Psoas muscle (tissue), 8 donors: ENCODE results near the gene SFMBT1. TPM values are rescaled to one million over a fixed set of nuclear protein-coding genes. Genes with fewer than 3 reads are reported as not detected.

Source experiments
- ATAC-seq, 4 donors: fragments of 200-7000 bp; cut with Tn5 transposase; one replicate each; pipeline ENCODE4 v1.9.1; 2020; ENCODE audit warnings: moderate library complexity in 3 of 4, mild to moderate bottlenecking in 2 of 4
- DNase-seq, 2 donors: peaks; one replicate each; pipeline ENCODE4 v3.0.0-alpha.2; 2020
- H3K27ac ChIP-seq: fragments of 200-600 bp; one replicate; pipeline ENCODE4 v1.8.0; 2022
- H3K27me3 ChIP-seq, 3 donors: fragments of 200-600 bp in 1 of 3; one replicate each; pipeline versions ENCODE4 v1.6.1 to v1.8.0; 2013 to 2022; ENCODE audit warnings: low read length in 2 of 3, mild to moderate bottlenecking in 2 of 3, moderate library complexity in 1 of 3; ENCODE audit not compliant: insufficient read depth in 3 of 3
- H3K36me3 ChIP-seq, 2 donors: fragments of 200-600 bp in 1 of 2; one replicate each; pipeline versions ENCODE4 v1.6.1 to v1.8.0; 2013 to 2022; ENCODE audit warnings: low read depth in 1 of 2, mild to moderate bottlenecking in 1 of 2, moderate library complexity in 1 of 2; ENCODE audit not compliant: insufficient read depth in 1 of 2
- H3K4me1 ChIP-seq: fragments of 200-600 bp; one replicate; pipeline ENCODE4 v1.8.0; 2022
- H3K4me3 ChIP-seq: fragments of 200-600 bp; one replicate; pipeline ENCODE4 v1.8.0; 2022; ENCODE audit warnings: mild to moderate bottlenecking
- H3K9me3 ChIP-seq: fragments of 200-600 bp; one replicate; pipeline ENCODE4 v1.8.0; 2022
- WGBS, 3 donors: extraction: QIAGEN DNeasy Blood & Tissue Kit; methylation state at CpG; one replicate each; pipeline versions ENCODE4 v1.1.6 to v1.1.7; 2013; 5-methylcytosine and 5-hydroxymethylcytosine counted together
- intact Hi-C, 2 donors: fragments of 100-400 bp; cut with DNase I; formaldehyde crosslinking; loops; one replicate each; pipeline versions ENCODE4 v1.11.0 to v1.14.2; 2022
- polyA plus RNA-seq, 3 donors: library from polyadenylated mRNA; stranded (reverse); fragments of 200-250 nt; gene quantifications; one replicate each; pipeline ENCODE4 v1.2.3, GENCODE V29; 2013
- total RNA-seq, 4 donors: library from RNA; stranded (reverse); fragmentation: NEBNext Ultra II Directional in 2 of 4; extraction: Animal tissue kit (Norgen Biotek cat#: 25700) in 2 of 4; gene quantifications; one replicate each; pipeline versions ENCODE4 v1.2.1 to v1.2.4, GENCODE V29; 2021 to 2023
- TF ChIP-seq, protein P1 (sequence below): fragments of 200-600 bp; IDR thresholded peaks from one replicate; pipeline ENCODE4 v1.8.0; 2022; ENCODE audit warnings: antibody characterized with exemption
- donor health status: healthy with polysubstance abuse.
- donor health status: DM: no; HTN: no; CAD: no; lungs with moderate emphysema.
- donor health status: Bipolar disorder and iron deficiency.
- donor health status: healthy.
- donor health status: DM: yes; HTN: yes; CAD: no.
- donor health status: DM: no; HTN: no; CAD: no.
- donor health status: DM: no; HTN: no; CAD: no.
- donor health status: DM: yes; HTN: yes; CAD: no.

Gene SFMBT1
- total and polyA plus RNA-seq, 7 donors, result 6.7 to 25.0 (median 16.3) TPM

- TF ChIP-seq, protein P1, sequence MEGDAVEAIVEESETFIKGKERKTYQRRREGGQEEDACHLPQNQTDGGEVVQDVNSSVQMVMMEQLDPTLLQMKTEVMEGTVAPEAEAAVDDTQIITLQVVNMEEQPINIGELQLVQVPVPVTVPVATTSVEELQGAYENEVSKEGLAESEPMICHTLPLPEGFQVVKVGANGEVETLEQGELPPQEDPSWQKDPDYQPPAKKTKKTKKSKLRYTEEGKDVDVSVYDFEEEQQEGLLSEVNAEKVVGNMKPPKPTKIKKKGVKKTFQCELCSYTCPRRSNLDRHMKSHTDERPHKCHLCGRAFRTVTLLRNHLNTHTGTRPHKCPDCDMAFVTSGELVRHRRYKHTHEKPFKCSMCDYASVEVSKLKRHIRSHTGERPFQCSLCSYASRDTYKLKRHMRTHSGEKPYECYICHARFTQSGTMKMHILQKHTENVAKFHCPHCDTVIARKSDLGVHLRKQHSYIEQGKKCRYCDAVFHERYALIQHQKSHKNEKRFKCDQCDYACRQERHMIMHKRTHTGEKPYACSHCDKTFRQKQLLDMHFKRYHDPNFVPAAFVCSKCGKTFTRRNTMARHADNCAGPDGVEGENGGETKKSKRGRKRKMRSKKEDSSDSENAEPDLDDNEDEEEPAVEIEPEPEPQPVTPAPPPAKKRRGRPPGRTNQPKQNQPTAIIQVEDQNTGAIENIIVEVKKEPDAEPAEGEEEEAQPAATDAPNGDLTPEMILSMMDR, result no peak
- H3K4me1 ChIP-seq, result peaks cover 21% of the 10 kb centered on the region
- intact Hi-C loops, result no loop called here
- WGBS, 3 donors, result 75 to 86% (median 84%) methylated on average over 4 of the region's 4 CpGs
- peak in 2 of 4 donors; percentile 42 to 55 for ATAC-seq
- peak overlapping the region; percentile 48 for H3K27ac ChIP-seq
- no peak overlapping the region for H3K4me3 ChIP-seq
- no peaks in the 10 kb centered on the region for H3K27me3 ChIP-seq
- DNase-seq, result no peak
- no peaks in the 10 kb centered on the region for H3K36me3 ChIP-seq
- no peaks in the 10 kb centered on the region for H3K9me3 ChIP-seq
These were observed 22.6 kb downstream of the SFMBT1 start for GRCh38 chr3:53023072-53023823.

DNA sequence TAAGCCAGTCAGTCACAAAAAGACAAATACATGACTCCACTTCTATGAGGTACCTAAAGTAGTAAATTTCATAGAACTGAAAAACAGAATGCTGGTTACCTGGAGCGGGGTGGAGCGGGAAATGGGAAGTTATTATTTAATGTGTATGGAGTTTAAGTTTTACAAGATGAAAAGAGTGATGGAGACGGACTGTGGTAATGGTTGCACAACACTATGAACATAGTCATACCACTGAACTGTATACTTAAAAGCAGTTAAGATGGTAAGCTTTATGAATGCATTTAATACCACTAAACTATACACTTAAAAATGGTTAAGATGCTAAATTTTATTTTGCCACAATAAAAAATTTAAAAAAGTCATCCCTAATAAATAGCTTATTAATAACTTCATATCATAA, 23.2 kb downstream of the SFMBT1 start:
- intact Hi-C loops, result no loop called here
- WGBS, 3 donors, result 95 to 97% (median 96%) methylated on average over 3 of the region's 3 CpGs
- DNase-seq, result no peak
- no peaks in the 10 kb centered on the region for H3K27me3 ChIP-seq
- peaks cover 18% of the 10 kb centered on the region for H3K4me1 ChIP-seq
- ATAC-seq, result no peak
- H3K4me3 ChIP-seq, result no peak overlapping the region
- H3K27ac ChIP-seq, result peak overlapping the region; percentile 48
- H3K36me3 ChIP-seq, result no peaks in the 10 kb centered on the region
- no peaks in the 10 kb centered on the region for H3K9me3 ChIP-seq
- TF ChIP-seq, protein P1, result no peak

GRCh38 chr3:53016236-53016635, 29.6 kb downstream of the SFMBT1 start:
- Histone ChIP-seq H3K4me3 (no peak overlapping the region), H3K4me1 (peaks cover 4% of the 10 kb centered on the region), H3K9me3 (no peaks in the 10 kb centered on the region), H3K36me3 (no peaks in the 10 kb centered on the region), H3K27me3 (no peaks in the 10 kb centered on the region), H3K27ac (no peak overlapping the region)
- ATAC-seq (no peak), DNase-seq (no peak)
- 85 to 93% (median 93%) methylated on average over 5 of the region's 5 CpGs for WGBS, 3 donors
- intact Hi-C loops, result no loop called here
- TF ChIP-seq, protein P1, result no peak

DNA sequence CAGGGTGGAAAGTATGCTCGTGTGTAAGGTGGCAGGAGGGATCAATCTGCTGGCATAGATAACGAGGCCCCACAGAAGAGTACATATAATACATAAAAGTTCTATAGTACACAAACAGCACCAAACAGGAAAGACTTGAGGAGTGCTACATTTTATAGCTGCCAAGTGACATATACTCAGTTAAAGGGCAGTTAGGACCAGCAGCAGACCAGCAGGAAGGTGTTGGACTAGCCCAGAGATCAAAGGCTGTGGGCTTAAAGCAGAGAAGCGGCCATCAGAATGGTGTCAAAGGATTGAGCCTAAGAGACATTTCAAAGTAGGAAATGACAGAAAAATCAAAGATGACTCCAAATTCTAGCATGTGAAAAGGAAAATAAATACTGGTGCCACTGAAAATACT, 34.5 kb downstream of the SFMBT1 start:
- peaks cover 18% of the 10 kb centered on the region for H3K4me1 ChIP-seq
- DNase-seq, result no peak
- no peaks in the 10 kb centered on the region for H3K27me3 ChIP-seq
- intact Hi-C loops, result no loop called here
- H3K4me3 ChIP-seq, result no peak overlapping the region
- no peak for ATAC-seq
- TF ChIP-seq, protein P1, result no peak
- H3K27ac ChIP-seq, result no peak overlapping the region
- no peaks in the 10 kb centered on the region for H3K36me3 ChIP-seq
- WGBS, 3 donors, result 63 to 74% (median 68%) methylated on average over 3 of the region's 3 CpGs
- no peaks in the 10 kb centered on the region for H3K9me3 ChIP-seq
